ENCODE results near the gene TAF11L8. TPM values are rescaled to one million over a fixed set of nuclear protein-coding genes. Genes with fewer than 3 reads are reported as not detected.
"Not testable (repeated sequence)": the region's sequence is repeated elsewhere in the genome, so short reads cannot be mapped to it uniquely, and the experiment has no call there.

Gene TAF11L8
- total RNA-seq, 4 donors from 2014 or later = not detected

DNA sequence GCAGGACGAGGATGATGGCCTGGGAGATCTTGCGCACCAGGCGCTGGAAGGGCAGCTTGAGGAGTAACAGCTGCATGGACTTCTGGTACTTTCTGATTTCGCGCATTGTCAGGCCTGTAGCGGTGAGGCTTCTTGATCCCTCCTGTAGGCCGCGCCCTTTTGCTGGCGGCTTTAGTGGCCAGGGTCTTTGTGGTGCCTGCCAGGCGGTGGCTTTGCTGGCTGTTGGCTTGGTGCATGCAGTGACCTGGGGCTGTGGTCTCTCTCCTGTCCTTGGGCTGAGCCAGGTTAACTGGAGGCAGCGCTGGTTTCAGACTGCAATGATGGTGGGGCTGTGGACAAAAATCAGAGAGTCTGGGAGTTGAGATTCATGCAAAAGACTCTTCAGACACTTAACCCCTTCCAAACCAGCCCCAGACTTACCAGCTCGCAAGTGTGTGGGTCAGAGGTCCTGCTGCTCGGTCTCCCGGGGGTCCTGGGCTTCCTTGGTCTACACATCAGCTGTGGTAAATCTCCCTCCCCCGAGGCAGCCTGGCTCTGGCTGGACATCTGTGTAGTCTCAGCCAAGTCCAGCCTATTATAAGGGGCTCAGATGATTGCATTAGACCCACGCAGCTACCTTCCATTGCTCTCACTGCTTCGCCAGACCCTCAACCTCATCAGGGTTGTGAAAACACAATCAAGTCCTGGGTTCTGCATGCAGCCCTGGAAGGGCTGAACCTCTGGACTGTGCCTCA lies 24.3 kb upstream of the TAF11L8 start:
- H3K36me3 ChIP-seq = no peaks in the 10 kb centered on the region
- H3K4me3 ChIP-seq = no peak overlapping the region
- H3K9me3 ChIP-seq = no peaks in the 10 kb centered on the region
- no peak overlapping the region for H3K27ac ChIP-seq
- 60 to 93% methylated on average over 1 to 4 of the region's 17 CpGs for WGBS, 2 donors (ENCODE audit: low coverage in 1 of 2)
- TF ChIP-seq, protein P1, sequence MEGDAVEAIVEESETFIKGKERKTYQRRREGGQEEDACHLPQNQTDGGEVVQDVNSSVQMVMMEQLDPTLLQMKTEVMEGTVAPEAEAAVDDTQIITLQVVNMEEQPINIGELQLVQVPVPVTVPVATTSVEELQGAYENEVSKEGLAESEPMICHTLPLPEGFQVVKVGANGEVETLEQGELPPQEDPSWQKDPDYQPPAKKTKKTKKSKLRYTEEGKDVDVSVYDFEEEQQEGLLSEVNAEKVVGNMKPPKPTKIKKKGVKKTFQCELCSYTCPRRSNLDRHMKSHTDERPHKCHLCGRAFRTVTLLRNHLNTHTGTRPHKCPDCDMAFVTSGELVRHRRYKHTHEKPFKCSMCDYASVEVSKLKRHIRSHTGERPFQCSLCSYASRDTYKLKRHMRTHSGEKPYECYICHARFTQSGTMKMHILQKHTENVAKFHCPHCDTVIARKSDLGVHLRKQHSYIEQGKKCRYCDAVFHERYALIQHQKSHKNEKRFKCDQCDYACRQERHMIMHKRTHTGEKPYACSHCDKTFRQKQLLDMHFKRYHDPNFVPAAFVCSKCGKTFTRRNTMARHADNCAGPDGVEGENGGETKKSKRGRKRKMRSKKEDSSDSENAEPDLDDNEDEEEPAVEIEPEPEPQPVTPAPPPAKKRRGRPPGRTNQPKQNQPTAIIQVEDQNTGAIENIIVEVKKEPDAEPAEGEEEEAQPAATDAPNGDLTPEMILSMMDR (IDR thresholded peaks at IDR 0.05) = no peak
- no peak for ATAC-seq
- H3K4me1 ChIP-seq = no peaks in the 10 kb centered on the region
- no peaks in the 10 kb centered on the region for H3K27me3 ChIP-seq

- not testable (repeated sequence) for H3K4me1 ChIP-seq, H3K27ac ChIP-seq, H3K36me3 ChIP-seq, H3K4me3 ChIP-seq, H3K9me3 ChIP-seq, ATAC-seq, H3K27me3 ChIP-seq
- WGBS, 2 donors (ENCODE audit: low coverage in 1 of 2) = no CpG with 5 or more reads among the region's 2 CpGs
Observed at GRCh38 chr5:17610092-17610491, 19.3 kb upstream of the TAF11L8 start, which contains the start of gene TAF11L12. TAF11L12 (plus strand) TSS chr5:17610392.

DNA sequence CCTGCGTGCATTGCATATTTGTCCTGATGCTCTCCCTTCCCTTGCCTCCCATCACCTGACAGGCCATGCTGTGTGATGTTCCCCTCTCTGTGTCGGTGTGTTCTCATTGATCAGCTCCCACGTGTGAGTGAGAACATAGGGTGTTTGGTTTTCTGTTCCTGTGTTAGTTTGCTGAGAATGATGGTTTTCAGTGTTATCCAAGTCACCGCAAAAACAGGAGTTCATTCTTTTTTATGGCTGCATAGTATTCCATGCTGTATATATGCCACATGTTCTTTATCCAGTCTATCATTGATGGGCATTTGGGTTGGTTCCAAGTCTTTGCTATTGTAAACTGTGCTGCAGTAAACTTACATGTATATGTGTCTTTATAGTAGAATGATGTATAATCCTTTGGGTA lies 16.7 kb upstream of the TAF11L8 start:
- H3K4me1 ChIP-seq, ATAC-seq, H3K27ac ChIP-seq, H3K27me3 ChIP-seq, H3K4me3 ChIP-seq, H3K36me3 ChIP-seq, H3K9me3 ChIP-seq: not testable (repeated sequence)
- WGBS, 2 donors (ENCODE audit: low coverage in 1 of 2) = 80 to 94% methylated on average over 1 to 4 of the region's 4 CpGs

DNA sequence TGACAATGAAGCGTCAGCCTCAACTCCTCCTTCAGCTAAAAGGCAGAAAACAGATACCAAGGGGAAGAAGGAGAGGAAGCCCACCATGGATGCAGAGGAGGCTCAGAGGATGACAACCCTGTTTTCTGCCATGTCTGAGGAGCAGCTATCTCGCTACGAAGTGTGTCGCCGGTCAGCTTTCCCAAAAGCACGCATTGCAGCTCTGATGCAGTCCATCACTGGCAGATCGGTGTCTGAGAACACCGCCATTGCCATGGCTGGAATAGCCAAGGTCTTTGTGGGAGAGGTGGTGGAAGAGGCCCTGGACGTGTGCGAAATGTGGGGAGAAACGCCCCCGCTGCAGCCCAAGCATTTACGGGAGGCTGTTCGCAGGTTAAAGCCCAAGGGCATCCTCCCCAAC lies 14.2 kb upstream of the TAF11L8 start:
- no peaks in the 10 kb centered on the region for H3K36me3 ChIP-seq
- H3K27ac ChIP-seq = no peak overlapping the region
- 93 to 100% methylated on average over 3 to 11 of the region's 14 CpGs for WGBS, 2 donors (ENCODE audit: low coverage in 1 of 2)
- no peak for TF ChIP-seq EP300 (IDR thresholded peaks at IDR 0.05)
- no peak for TF ChIP-seq POLR2A (IDR thresholded peaks at IDR 0.05)
- TF ChIP-seq, protein P1 (IDR thresholded peaks at IDR 0.05) = no peak
- TF ChIP-seq POLR2AphosphoS5 (IDR thresholded peaks at IDR 0.05) = no peak
- no peaks in the 10 kb centered on the region for H3K4me1 ChIP-seq
- no peak for ATAC-seq
- H3K27me3 ChIP-seq = no peaks in the 10 kb centered on the region
- H3K4me3 ChIP-seq = no peak overlapping the region
- no peaks in the 10 kb centered on the region for H3K9me3 ChIP-seq

GRCh38 chr5:17603880-17604279 lies 13.1 kb upstream of the TAF11L8 start, which contains the start of gene TAF11L11:
TAF11L11 (plus strand) TSS chr5:17604183.
- not testable (repeated sequence) for H3K27ac ChIP-seq, ATAC-seq, H3K36me3 ChIP-seq, H3K4me1 ChIP-seq, H3K9me3 ChIP-seq, H3K27me3 ChIP-seq, H3K4me3 ChIP-seq
- 44 to 76% methylated on average over 1 to 6 of the region's 6 CpGs for WGBS, 2 donors (ENCODE audit: low coverage in 1 of 2)

GRCh38 chr5:17597728-17598127 lies 7.0 kb upstream of the TAF11L8 start, which contains the start of gene TAF11L10:
TAF11L10 (minus strand) TSS chr5:17597828.
- not testable (repeated sequence) for ATAC-seq, H3K9me3 ChIP-seq, H3K4me1 ChIP-seq, H3K27me3 ChIP-seq, H3K4me3 ChIP-seq, H3K36me3 ChIP-seq, H3K27ac ChIP-seq
- WGBS, 2 donors (ENCODE audit: low coverage in 1 of 2) = no CpG with 5 or more reads among the region's 15 CpGs

DNA sequence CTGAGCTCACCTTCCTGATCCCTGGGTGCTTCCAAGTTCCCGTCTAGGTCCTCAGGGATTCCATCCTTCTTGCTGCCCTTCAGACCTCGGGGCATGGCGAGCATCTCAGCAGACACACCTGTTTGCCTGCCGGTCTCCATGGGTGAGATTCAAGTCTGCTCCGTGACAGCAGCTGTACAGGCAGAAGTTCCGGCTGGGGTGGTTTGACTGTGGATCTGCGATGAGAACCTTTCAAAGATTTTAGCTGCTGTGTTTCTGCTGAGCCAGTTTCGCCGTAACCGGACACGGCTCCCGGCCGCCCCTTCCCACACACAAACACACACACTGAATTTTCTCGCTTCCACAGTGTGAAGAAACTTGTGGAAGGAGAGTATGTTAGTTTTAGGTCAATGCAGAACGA lies 3.5 kb upstream of the TAF11L8 start, which contains the start of gene TAF11L9:
TSS of gene TAF11L9 (minus strand) at position 140 of the 400 bp plus-strand sequence.
- not testable (repeated sequence) for H3K9me3 ChIP-seq, H3K36me3 ChIP-seq, H3K27me3 ChIP-seq, ATAC-seq, H3K27ac ChIP-seq, H3K4me1 ChIP-seq, H3K4me3 ChIP-seq
- WGBS, 2 donors (ENCODE audit: low coverage in 1 of 2) = 98 to 100% methylated on average over 2 to 9 of the region's 15 CpGs

- H3K4me1 ChIP-seq, H3K9me3 ChIP-seq, H3K27me3 ChIP-seq, H3K36me3 ChIP-seq, H3K4me3 ChIP-seq, H3K27ac ChIP-seq, ATAC-seq: not testable (repeated sequence)
- WGBS, 2 donors (ENCODE audit: low coverage in 1 of 2) = no CpG with 5 or more reads among the region's 16 CpGs
Observed at GRCh38 chr5:17585658-17586057, 5.1 kb downstream of the TAF11L8 start, which contains the start of gene TAF11L7. TAF11L7 (minus strand) TSS chr5:17585758.

Small RNA genes within 50 kb of the gene (small RNA-seq; reads per million reads assigned to genes)
- 0 reads per million in 4 donors for gene AC233724.3
- gene AC233724.6 = 0 reads per million in 4 donors
- 0 reads per million in 4 donors for gene AC233724.7

Other genes starting within 250 kb of the TAF11L8 start
- not detected for gene TAF11L2, start 92.7 kb downstream of the TAF11L8 start, total RNA-seq
- not detected for gene TAF11L3, start 72.6 kb downstream of the TAF11L8 start, total RNA-seq
- not detected for gene TAF11L4, start 69.2 kb downstream of the TAF11L8 start, total RNA-seq
- not detected for gene TAF11L5, start 65.7 kb downstream of the TAF11L8 start, total RNA-seq
- not detected for gene TAF11L6, start 62.3 kb downstream of the TAF11L8 start, total RNA-seq
- gene TAF11L7, start 5.2 kb downstream of the TAF11L8 start, total RNA-seq = not detected
- not detected for gene TAF11L9, start 3.4 kb upstream of the TAF11L8 start, total RNA-seq
- not detected for gene TAF11L10, start 6.9 kb upstream of the TAF11L8 start, total RNA-seq
- not detected for gene TAF11L11, start 13.2 kb upstream of the TAF11L8 start, total RNA-seq
- not detected for gene TAF11L12, start 19.4 kb upstream of the TAF11L8 start, total RNA-seq
- not detected for gene TAF11L13, start 41.1 kb upstream of the TAF11L8 start, total RNA-seq
- not detected for gene TAF11L14, start 43.5 kb upstream of the TAF11L8 start, total RNA-seq

Data from gastroesophageal sphincter (tissue), 4 donors.